Measurements from ENCODE around the gene VWA3B.

The VWA3B gene

GRCh38 chr2:98172150-98172765 is 85.3 kb downstream of the VWA3B start:
- DNase-seq (no peak), ATAC-seq (no peak)

DNA sequence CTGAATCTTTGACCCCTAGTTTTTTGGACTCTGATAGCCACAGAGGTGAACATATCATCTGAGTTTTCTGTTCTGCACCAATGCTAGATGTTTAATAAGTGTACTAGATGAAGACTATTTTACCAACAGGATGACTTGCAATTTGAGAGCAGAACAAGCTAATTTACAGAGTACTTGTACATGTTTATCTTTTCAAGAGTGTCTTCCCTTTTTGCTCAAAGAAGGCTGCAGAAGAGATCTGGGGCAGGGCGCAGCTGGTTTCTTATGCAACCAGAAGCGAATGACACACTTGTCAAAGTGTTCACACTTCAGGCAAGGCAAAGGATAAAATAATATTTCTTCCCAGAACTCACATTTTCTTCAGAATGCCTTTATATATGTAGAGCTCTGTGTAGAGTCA is 86.0 kb downstream of the VWA3B start:
- ATAC-seq, result no peak
- DNase-seq, result no peak

- no peak for ATAC-seq
- peak; percentile 10 for DNase-seq
Measured at GRCh38 chr2:98175811-98176210, 88.8 kb downstream of the VWA3B start.

GRCh38 chr2:98177286-98177685 is 90.3 kb downstream of the VWA3B start:
- ATAC-seq (no peak), DNase-seq (no peak)

- no peak for ATAC-seq
- no peak for DNase-seq
Measured at GRCh38 chr2:98177986-98178385, 91.0 kb downstream of the VWA3B start.

DNA sequence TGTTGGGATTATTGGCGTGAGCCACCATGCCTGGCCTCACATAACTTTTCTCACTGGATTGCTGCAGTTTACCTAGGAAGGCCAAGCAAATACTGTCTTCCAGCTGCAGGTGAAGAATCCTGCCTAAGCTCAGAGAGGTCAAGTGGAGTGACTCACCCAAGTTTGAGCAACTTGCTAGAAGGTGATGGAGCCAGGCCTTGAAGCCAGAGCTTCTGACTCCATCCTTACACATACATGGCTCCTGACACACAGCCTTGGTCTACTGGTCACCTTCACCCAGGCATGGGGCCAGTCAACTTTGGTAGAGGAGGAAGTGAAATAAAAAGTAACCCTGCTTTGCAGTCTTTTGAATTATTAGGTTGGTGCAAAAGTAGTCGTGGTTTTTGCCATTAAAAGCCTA is 93.5 kb downstream of the VWA3B start:
- ATAC-seq (no peak), DNase-seq (no peak)

GRCh38 chr2:98181346-98181745 is 94.4 kb downstream of the VWA3B start:
- DNase-seq (no peak), ATAC-seq (no peak)

DNA sequence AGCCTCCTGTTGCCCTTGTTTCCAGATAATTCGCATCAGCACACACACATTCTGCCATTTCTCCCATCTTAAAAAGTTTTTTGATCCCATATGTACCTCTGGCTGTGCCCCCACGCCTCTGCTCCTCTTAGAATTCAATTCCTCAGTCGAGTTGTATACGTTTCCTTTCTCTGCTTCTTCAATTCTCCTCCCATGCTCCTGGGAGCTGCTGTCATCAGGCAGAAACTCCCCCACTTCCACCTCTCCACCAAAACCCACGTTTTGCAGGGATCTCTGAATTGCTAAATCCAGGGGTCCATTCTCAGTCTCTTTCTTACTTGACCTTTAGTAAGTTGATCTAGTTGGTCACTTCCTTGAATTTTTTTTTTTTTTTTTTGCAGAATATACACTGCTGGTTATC is 98.8 kb downstream of the VWA3B start:
- ATAC-seq (no peak), DNase-seq (no peak)

GRCh38 chr2:98187194-98187593 is 100.2 kb downstream of the VWA3B start:
- ATAC-seq (no peak), DNase-seq (no peak)

DNA sequence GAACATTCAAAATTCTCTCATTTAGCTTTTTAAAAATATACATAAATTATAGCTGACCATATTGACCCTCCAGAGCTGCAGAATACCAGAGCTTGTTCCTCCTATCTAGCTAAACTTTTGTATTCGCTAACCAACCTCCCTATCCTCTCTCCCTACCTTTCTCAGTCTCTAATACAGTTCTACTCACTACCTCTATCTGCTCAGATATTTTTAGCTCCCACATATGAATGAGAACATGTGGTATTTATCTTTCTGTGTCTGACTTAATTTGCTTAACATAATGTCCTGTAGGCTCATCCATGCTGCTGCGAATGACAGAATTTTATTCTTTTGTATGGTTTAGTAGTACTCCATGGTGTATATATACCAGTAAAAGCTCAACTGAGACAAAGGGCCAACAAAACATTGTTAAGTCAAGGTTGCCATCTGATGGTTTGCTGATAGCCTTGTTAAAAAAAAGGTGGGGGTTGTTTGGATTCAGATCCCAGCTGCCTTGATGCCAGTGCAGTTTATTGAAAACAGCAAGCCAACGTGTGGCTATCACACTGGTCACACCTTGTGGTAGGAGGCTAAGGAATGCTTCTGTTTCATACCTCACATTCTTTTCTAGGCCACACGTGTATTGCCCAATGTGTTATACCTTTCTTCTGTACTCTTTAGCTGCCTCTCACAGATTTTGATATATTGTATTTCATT is 101.5 kb downstream of the VWA3B start:
- ATAC-seq (no peak), DNase-seq (no peak)

DNA sequence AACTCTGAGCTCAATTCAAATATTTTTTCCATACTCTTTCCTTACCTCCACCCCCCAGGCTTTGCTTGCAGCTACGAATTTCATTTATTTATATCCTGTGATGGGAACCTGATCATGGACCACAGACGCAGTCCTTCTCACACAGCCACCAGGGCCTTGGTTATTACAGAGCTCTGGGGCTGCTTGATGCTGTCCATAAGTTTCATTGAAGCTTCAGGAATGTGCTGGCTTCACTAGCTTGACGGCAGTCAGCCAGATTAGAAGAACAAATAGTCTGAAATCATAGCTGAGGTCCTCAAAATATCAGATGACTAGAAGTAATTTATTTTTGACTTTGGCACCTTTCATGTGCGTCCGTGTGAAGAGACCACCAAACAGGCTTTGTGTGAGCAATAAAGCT is 104.9 kb downstream of the VWA3B start:
- no peak for DNase-seq
- no peak for ATAC-seq

DNA sequence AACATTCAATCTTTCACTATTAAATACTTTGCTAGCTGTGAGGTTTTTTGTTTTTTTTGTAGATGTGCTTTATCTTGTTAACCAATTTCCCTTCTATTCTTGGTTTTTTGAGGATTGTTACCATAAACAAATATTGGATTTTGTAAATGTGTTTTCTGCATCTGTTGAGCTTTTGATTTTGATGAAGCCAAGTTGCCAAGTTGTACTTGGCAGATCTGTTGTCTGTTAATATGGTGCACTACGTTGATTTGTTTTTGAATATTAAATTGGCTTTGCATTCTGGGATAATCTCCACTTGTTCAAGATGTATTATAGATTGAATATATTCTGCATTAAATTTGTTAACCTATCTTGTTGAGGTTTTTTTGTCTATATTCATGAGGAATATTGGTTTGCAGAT is 114.6 kb downstream of the VWA3B start:
- no peak for DNase-seq
- no peak for ATAC-seq

GRCh38 chr2:98205889-98206288 is 118.9 kb downstream of the VWA3B start:
- ATAC-seq, result no peak
- no peak for DNase-seq

- DNase-seq (no peak), ATAC-seq (no peak)
Measured at GRCh38 chr2:98212092-98213000, 125.4 kb downstream of the VWA3B start.

- ATAC-seq (no peak), DNase-seq (no peak)
Measured at GRCh38 chr2:98216616-98217015, 129.6 kb downstream of the VWA3B start.

DNA sequence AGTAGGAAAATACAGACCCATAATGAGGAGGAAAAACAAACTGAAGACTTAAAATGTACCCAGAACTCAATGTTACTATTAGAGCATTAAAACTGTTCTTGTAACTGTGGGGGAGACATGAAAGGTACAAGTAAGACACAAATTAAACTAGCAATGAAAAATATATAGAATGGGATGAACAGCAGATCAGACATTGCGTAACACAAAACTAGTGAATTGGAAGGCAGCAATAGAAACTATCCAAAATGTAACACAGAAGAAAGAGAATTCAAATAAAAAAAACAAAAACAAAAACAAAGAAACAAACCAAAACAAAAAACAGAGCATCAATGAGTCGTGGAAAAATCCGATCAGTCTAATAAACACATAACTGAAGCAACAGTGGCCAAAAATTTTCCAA is 132.2 kb downstream of the VWA3B start:
- no peak for ATAC-seq

DNA sequence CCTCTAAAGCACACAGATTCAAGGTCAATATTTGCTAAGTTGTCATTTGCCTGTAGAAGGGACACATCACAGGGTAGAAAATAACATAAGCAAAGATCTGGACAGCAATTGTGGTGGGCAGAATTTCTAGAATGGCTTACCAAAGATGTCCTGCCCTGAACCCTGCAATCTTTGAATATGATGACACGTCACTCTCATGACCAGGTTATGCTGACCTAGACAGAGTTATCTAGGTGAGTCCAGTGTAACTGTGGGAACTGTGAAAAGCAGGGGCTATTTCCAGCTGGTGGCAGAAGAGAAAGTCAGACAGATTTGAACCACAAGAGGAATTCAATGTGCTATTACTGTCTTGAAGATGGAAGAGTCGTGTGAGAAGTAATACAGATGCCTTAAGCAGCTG is 147.0 kb downstream of the VWA3B start:
- ATAC-seq, result no peak
- DNase-seq, result no peak

More for the DNA sequence above, 132.2 kb downstream of the VWA3B start:
- no peak for DNase-seq

- DNase-seq (no peak), ATAC-seq (no peak)
Measured at GRCh38 chr2:98234776-98235175, 147.8 kb downstream of the VWA3B start.

- no peak for ATAC-seq
Measured at GRCh38 chr2:98236935-98237334, 150.0 kb downstream of the VWA3B start.

DNA sequence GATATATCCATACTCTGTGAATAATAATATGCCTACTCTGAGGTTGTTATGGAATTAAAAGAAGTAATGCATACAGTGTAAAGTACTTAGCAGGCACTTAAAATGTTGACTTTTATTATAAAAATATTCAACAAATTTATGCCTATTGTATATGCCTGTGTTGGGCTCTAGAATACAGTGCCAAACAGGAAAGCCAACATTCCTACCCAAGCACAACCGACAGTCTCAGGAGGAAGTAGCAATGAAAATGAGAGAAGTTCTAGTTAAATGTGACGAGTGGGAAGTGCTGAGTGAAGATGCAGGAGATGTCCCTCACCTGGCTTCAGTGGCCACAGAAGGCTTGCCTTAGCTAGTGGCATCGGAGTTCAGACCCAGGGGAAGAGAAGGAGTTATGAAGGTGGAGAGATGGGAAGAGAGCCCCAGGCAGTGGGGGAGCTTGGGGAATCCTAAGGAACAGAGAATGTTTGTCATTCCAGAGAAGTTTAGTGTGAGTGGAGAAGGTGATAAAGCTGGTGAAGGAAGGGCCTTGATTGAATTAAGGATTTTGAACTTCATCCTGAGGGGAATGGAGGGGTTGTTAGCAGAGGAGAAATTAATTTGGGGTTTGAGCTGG is 153.9 kb downstream of the VWA3B start:
- DNase-seq (no peak), ATAC-seq (no peak)

More at GRCh38 chr2:98236935-98237334, 150.0 kb downstream of the VWA3B start:
- no peak for DNase-seq

GRCh38 chr2:98241592-98241991 is 154.6 kb downstream of the VWA3B start:
- ATAC-seq, result no peak
- no peak for DNase-seq

DNA sequence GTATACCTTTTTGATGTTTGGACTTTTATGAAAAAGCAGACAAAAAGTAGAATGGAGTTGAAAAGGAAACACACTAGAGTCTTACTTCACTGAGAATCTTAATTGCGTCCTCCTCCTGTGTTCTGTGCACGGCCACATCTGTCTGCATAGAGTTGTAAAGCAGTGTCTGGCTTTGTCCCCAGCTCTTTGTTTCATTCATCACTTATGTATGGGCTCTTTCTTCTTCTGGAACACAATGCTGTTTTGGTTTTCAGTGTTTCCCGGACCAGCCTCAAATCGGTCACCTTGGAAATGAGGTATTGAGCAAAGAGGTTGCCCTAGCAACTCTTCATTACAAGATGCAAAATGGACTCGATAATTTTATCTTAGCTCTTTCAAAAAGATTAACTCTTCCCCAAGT is 155.0 kb downstream of the VWA3B start:
- DNase-seq (no peak), ATAC-seq (no peak)

- ATAC-seq (no peak), DNase-seq (no peak)
Measured at GRCh38 chr2:98245491-98245890, 158.5 kb downstream of the VWA3B start.

Measured in stimulated activated naive CD8-positive, alpha-beta T cell treated with anti-CD3 and anti-CD28 coated beads, Interleukin-15, Interleukin-2, amounts not matched to agents 100 U/mL and 50 U/mL, for 24 hours (primary cell).